ENCODE data around the gene PPP2R2C. TPM values are rescaled to one million over a fixed set of nuclear protein-coding genes. Genes with fewer than 3 reads are reported as not detected.

The PPP2R2C gene
- total and polyA plus RNA-seq, 5 donors from 2014 or later, result not detected

DNA sequence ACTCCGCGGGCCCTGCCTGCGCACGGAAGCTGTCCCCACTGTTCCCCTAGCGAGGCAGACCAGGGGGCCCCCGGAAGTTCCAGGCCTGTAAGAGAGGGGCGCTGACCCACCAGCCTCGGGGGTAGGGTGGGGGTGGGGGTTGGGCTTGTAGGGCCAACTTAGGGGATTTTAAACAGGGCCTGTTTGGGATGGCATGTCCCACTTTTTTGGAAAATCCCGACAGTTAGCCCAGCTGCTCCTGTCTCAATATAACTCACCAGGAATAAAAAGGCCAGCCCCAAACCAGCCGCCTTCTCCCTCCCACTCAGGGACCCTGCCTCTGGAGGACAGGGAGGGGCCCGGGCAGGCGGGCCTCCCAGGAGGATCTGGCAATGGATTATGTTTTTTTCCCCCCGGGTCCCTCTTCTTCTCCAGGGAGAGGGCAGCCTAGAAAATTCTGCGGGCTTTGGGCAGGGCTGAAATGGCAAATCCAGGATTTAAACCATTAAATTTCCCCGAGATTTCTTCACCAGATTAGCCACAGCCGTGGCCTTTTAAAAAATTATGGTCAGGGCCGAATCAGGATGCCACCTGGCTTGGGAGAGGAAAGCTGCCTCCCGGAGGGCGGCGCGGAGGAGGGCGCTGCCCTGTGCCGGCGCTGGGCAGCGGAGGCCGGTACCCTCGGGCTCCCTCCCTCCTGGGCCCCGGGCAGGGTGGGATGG, 957 bp downstream of the PPP2R2C start:
- no peak overlapping the region for H3K27ac ChIP-seq (ENCODE audit: insufficient read depth, low read length, poor library complexity, severe bottlenecking)
- Mint-ChIP-seq H3K9me3 (peaks cover 0 to 5% (median 2%) of the 10 kb centered on the region in 7 donors), H3K27ac (no peak overlapping the region), H3K36me3 (no peaks in the 10 kb centered on the region), H3K4me1 (peaks cover 0 to 14% (median 0%) of the 10 kb centered on the region in 4 donors), H3K4me3 (no peak overlapping the region), H3K27me3 (peaks cover 51% of the 10 kb centered on the region)
- DNase-seq, result no peak
- no peaks in the 10 kb centered on the region for H3K4me1 ChIP-seq (ENCODE audit: control insufficient read depth, insufficient read depth, low read length, poor library complexity, severe bottlenecking)
- no peaks in the 10 kb centered on the region for H3K9me3 ChIP-seq (ENCODE audit: control insufficient read depth in 2 of 2, low read length in 2 of 2)
- no peak for ATAC-seq (ENCODE audit: low read depth in 2 of 2)
- H3K4me3 ChIP-seq (ENCODE audit: low read depth, low read length), result no peak overlapping the region
- no peaks in the 10 kb centered on the region for H3K36me3 ChIP-seq (ENCODE audit: control insufficient read depth, insufficient read depth, low read length)
- peaks cover 19% of the 10 kb centered on the region for H3K27me3 ChIP-seq (ENCODE audit: control insufficient read depth, insufficient read depth, low read length)

DNA sequence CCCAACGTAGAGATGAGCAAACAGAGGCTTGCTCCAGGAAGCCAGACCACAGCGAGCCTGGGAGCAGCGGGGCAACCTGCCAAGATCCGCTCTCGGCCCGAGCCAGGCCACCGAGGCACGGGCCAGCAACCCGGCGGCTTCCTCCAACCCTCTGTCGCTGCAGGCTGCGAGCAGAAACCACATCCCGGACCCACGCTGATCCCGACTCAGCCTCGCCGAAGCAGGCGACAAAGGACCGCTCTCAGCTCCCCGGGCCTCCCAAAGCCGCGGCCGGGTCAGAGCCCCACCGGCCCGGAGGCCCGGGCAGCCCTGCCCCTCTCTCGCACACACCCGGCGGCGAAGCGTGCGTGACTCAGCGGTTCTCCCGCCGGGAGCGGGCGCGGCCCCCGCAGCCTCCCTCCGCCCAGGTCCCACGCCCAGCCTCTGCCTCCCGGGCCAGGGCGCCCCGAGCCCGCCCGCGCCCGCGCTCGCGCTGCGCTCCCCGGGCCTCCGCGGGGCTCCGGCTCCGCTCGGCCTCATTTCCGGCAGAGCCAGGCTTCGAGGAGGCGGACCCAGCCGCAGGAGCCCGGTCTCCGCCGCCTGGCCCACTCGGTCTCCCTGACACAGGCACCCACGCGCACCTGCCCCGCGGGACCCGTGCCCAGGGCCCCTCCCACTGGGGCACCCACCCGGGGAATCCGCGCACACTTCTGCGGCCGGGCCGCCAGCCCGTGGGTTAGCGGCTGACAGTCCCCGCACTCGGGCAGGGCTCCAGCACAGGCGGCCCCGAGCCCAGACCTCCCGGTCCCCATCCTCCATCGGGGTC, 1.7 kb downstream of the PPP2R2C start:
- H3K4me1 Mint-ChIP-seq, result peaks cover 0 to 14% (median 0%) of the 10 kb centered on the region in 4 donors
- H3K4me3 ChIP-seq (ENCODE audit: low read depth, low read length), result no peak overlapping the region
- H3K36me3 Mint-ChIP-seq, result no peaks in the 10 kb centered on the region
- H3K36me3 ChIP-seq (ENCODE audit: control insufficient read depth, insufficient read depth, low read length), result no peaks in the 10 kb centered on the region
- no peaks in the 10 kb centered on the region for H3K4me1 ChIP-seq (ENCODE audit: control insufficient read depth, insufficient read depth, low read length, poor library complexity, severe bottlenecking)
- H3K27ac Mint-ChIP-seq, result no peak overlapping the region
- no peak for DNase-seq
- peaks cover 58% of the 10 kb centered on the region for H3K27me3 Mint-ChIP-seq
- H3K4me3 Mint-ChIP-seq, result peak overlapping the region in 1 of 4 donors; percentile 54
- no peak for ATAC-seq (ENCODE audit: low read depth in 2 of 2)
- H3K27ac ChIP-seq (ENCODE audit: insufficient read depth, low read length, poor library complexity, severe bottlenecking), result no peak overlapping the region
- peaks cover 19% of the 10 kb centered on the region for H3K27me3 ChIP-seq (ENCODE audit: control insufficient read depth, insufficient read depth, low read length)
- H3K9me3 ChIP-seq (ENCODE audit: control insufficient read depth in 2 of 2, low read length in 2 of 2), result no peaks in the 10 kb centered on the region
- peaks cover 0 to 5% (median 0%) of the 10 kb centered on the region in 7 donors for H3K9me3 Mint-ChIP-seq

DNA sequence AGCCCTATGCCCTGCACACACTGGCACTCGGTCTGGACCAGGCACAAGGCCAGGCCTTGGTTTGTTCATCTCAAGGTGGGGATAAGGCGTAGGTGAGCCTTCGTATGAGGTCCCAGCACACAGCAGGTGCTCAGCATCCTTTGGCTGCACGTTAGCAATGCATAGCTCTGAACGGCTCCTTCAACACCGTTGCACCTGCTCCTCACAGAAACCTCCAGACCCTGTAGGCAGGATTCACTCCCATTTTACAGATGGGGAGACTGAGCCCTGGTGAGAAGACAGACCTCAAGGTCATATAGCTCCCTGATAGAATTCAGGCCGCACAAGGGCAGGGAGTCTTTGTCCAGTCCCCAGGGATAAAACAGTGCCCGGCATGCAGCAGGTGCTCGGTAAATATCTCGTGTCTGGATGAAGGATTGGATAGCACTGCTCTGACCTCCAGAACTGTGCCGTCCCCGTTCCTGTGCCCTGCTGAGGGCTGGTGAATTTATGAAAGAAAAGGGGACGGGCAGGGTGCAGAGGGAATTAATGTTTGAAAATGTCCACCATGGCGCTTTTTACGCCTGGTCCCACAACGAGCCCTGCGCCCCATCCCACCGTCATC, 2.4 kb downstream of the PPP2R2C start:
- Mint-ChIP-seq H3K4me3 (peak overlapping the region in 2 of 4 donors; percentile 8 to 54), H3K27me3 (peaks cover 58% of the 10 kb centered on the region), H3K9me3 (peaks cover 0 to 3% (median 0%) of the 10 kb centered on the region in 7 donors), H3K36me3 (no peaks in the 10 kb centered on the region), H3K27ac (no peak overlapping the region), H3K4me1 (peaks cover 0 to 14% (median 0%) of the 10 kb centered on the region in 4 donors)
- ATAC-seq (ENCODE audit: low read depth in 2 of 2), result no peak
- Histone ChIP-seq H3K4me3 (ENCODE audit: low read depth, low read length) (no peak overlapping the region), H3K4me1 (ENCODE audit: control insufficient read depth, insufficient read depth, low read length, poor library complexity, severe bottlenecking) (no peaks in the 10 kb centered on the region), H3K36me3 (ENCODE audit: control insufficient read depth, insufficient read depth, low read length) (no peaks in the 10 kb centered on the region), H3K9me3 (ENCODE audit: control insufficient read depth in 2 of 2, low read length in 2 of 2) (no peaks in the 10 kb centered on the region), H3K27me3 (ENCODE audit: control insufficient read depth, insufficient read depth, low read length) (peaks cover 19% of the 10 kb centered on the region), H3K27ac (ENCODE audit: insufficient read depth, low read length, poor library complexity, severe bottlenecking) (no peak overlapping the region)
- DNase-seq, result no peak

DNA sequence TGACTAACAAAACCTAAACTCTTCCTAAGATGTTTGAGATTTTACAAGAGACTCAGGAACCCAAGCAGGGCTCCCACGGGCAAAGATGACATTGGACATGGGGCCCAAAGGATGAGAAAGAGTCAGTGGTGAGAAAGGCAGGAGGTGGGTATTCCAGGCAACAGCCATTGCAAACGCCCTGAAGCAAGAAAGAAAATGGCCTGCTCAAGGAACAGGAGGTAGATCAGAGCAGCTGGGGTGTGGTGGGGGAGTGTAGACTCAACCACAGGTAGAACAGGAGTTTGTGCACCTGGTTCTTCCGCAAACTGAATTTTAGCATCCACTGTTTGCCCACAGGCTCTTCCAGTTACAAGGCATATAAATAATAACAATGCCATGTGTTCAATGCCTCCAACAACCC, 3.3 kb downstream of the PPP2R2C start:
- DNase-seq (no peak), ATAC-seq (ENCODE audit: low read depth in 2 of 2) (no peak)
- H3K27me3 Mint-ChIP-seq, result peaks cover 66% of the 10 kb centered on the region
- Histone ChIP-seq H3K9me3 (ENCODE audit: control insufficient read depth in 2 of 2, low read length in 2 of 2) (no peaks in the 10 kb centered on the region), H3K27ac (ENCODE audit: insufficient read depth, low read length, poor library complexity, severe bottlenecking) (no peak overlapping the region), H3K36me3 (ENCODE audit: control insufficient read depth, insufficient read depth, low read length) (no peaks in the 10 kb centered on the region), H3K4me3 (ENCODE audit: low read depth, low read length) (no peak overlapping the region), H3K27me3 (ENCODE audit: control insufficient read depth, insufficient read depth, low read length) (peaks cover 19% of the 10 kb centered on the region), H3K4me1 (ENCODE audit: control insufficient read depth, insufficient read depth, low read length, poor library complexity, severe bottlenecking) (no peaks in the 10 kb centered on the region)
- H3K9me3 Mint-ChIP-seq, result no peaks in the 10 kb centered on the region
- no peak overlapping the region for H3K4me3 Mint-ChIP-seq
- H3K36me3 Mint-ChIP-seq, result no peaks in the 10 kb centered on the region
- H3K27ac Mint-ChIP-seq, result no peak overlapping the region
- H3K4me1 Mint-ChIP-seq, result peaks cover 0 to 14% (median 0%) of the 10 kb centered on the region in 4 donors

DNA sequence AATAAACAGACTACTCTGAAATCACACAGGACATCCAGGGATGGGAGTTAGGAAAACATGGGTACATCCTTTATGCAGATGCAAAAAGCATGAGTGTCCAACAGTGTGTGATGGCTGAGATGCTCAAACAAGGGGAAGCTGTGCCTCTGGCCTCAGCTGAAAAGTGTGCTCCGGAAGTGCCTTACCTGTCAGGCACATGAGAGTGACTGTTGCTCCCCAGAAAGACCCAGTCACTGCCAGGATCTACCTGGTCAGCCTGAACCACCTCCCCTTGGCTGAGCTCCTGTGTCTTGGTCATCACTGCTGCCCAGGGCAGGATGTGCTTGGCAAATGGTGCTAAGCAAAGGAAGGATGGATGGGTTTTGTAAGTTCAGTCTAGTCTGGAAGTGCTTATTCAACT, 4.0 kb downstream of the PPP2R2C start:
- H3K4me1 ChIP-seq (ENCODE audit: control insufficient read depth, insufficient read depth, low read length, poor library complexity, severe bottlenecking), result no peaks in the 10 kb centered on the region
- ATAC-seq (ENCODE audit: low read depth in 2 of 2), result no peak
- DNase-seq, result no peak
- H3K36me3 Mint-ChIP-seq, result no peaks in the 10 kb centered on the region
- peaks cover 0 to 11% (median 0%) of the 10 kb centered on the region in 4 donors for H3K4me1 Mint-ChIP-seq
- H3K27ac Mint-ChIP-seq, result no peak overlapping the region
- H3K4me3 ChIP-seq (ENCODE audit: low read depth, low read length), result no peak overlapping the region
- H3K27me3 ChIP-seq (ENCODE audit: control insufficient read depth, insufficient read depth, low read length), result peaks cover 19% of the 10 kb centered on the region
- H3K9me3 Mint-ChIP-seq, result no peaks in the 10 kb centered on the region
- H3K36me3 ChIP-seq (ENCODE audit: control insufficient read depth, insufficient read depth, low read length), result no peaks in the 10 kb centered on the region
- H3K27me3 Mint-ChIP-seq, result peaks cover 61% of the 10 kb centered on the region
- H3K27ac ChIP-seq (ENCODE audit: insufficient read depth, low read length, poor library complexity, severe bottlenecking), result no peak overlapping the region
- no peaks in the 10 kb centered on the region for H3K9me3 ChIP-seq (ENCODE audit: control insufficient read depth in 2 of 2, low read length in 2 of 2)
- no peak overlapping the region for H3K4me3 Mint-ChIP-seq

DNA sequence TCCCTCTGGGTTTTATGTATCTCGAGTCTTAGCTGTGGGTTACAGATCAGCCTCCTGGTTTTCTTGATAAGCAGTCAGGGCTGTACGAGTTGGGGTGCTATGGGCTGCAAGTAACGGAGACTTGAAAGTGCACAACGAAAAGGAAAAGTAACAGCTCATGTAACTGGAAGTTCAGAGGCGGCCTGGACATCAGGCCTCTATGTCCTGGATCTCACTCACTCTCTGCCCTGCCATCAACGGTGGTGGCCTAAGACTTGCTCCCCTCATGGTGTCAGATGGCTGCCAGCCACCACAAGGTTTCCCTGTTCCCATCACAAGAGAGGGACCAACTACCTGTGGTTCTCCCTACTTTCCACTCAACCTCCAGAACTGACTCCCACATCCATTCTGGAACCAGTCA, 4.8 kb downstream of the PPP2R2C start:
- H3K27ac Mint-ChIP-seq, result no peak overlapping the region
- DNase-seq (no peak), ATAC-seq (ENCODE audit: low read depth in 2 of 2) (no peak)
- no peak overlapping the region for H3K4me3 Mint-ChIP-seq
- H3K9me3 ChIP-seq (ENCODE audit: control insufficient read depth in 2 of 2, low read length in 2 of 2), result no peaks in the 10 kb centered on the region
- peaks cover 19% of the 10 kb centered on the region for H3K27me3 ChIP-seq (ENCODE audit: control insufficient read depth, insufficient read depth, low read length)
- no peaks in the 10 kb centered on the region for H3K9me3 Mint-ChIP-seq
- no peaks in the 10 kb centered on the region for H3K36me3 Mint-ChIP-seq
- H3K27me3 Mint-ChIP-seq, result peaks cover 54% of the 10 kb centered on the region
- no peak overlapping the region for H3K4me3 ChIP-seq (ENCODE audit: low read depth, low read length)
- no peaks in the 10 kb centered on the region for H3K36me3 ChIP-seq (ENCODE audit: control insufficient read depth, insufficient read depth, low read length)
- no peaks in the 10 kb centered on the region for H3K4me1 ChIP-seq (ENCODE audit: control insufficient read depth, insufficient read depth, low read length, poor library complexity, severe bottlenecking)
- H3K4me1 Mint-ChIP-seq, result peaks cover 0 to 5% (median 0%) of the 10 kb centered on the region in 4 donors
- H3K27ac ChIP-seq (ENCODE audit: insufficient read depth, low read length, poor library complexity, severe bottlenecking), result no peak overlapping the region

DNA sequence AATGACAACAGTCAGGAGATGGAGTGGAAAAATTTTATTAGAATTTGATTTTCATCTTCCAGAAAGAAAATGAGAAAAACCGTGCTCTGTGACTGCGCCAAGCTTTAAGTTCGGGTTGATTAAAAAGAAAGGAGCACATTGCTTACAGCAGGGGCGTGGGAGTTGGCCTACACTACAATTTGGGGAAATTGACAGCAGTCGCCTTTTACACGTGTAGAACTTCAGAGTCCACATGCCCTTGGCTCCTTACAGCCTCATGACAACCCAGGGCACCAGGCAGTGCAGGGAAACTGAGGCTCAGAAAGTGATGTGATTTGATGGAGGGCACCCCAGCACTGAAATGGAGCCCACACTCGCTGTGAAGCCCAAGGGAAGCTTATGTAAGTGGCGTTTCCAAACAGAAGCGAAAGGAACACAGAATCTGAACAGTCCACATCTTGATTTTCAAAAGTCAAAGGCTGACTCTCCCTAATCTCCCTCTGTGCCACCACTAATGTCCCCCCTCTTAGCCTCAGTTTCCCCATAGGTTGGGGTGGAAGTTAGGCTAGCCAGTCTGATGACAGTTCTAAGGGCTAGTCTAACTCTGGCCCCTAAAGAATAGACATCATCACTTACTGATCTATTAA, 5.5 kb downstream of the PPP2R2C start:
- no peaks in the 10 kb centered on the region for H3K9me3 ChIP-seq (ENCODE audit: control insufficient read depth in 2 of 2, low read length in 2 of 2)
- H3K27ac ChIP-seq (ENCODE audit: insufficient read depth, low read length, poor library complexity, severe bottlenecking), result no peak overlapping the region
- peaks cover 0 to 5% (median 0%) of the 10 kb centered on the region in 4 donors for H3K4me1 Mint-ChIP-seq
- DNase-seq (no peak), ATAC-seq (ENCODE audit: low read depth in 2 of 2) (no peak)
- no peaks in the 10 kb centered on the region for H3K36me3 ChIP-seq (ENCODE audit: control insufficient read depth, insufficient read depth, low read length)
- no peaks in the 10 kb centered on the region for H3K9me3 Mint-ChIP-seq
- peaks cover 19% of the 10 kb centered on the region for H3K27me3 ChIP-seq (ENCODE audit: control insufficient read depth, insufficient read depth, low read length)
- H3K4me1 ChIP-seq (ENCODE audit: control insufficient read depth, insufficient read depth, low read length, poor library complexity, severe bottlenecking), result no peaks in the 10 kb centered on the region
- H3K4me3 ChIP-seq (ENCODE audit: low read depth, low read length), result no peak overlapping the region
- no peaks in the 10 kb centered on the region for H3K36me3 Mint-ChIP-seq
- no peak overlapping the region for H3K4me3 Mint-ChIP-seq
- H3K27ac Mint-ChIP-seq, result no peak overlapping the region
- H3K27me3 Mint-ChIP-seq, result peaks cover 55% of the 10 kb centered on the region
